LNCAP (cell line): Measurements from ENCODE around the gene TSSK3.

Experiments used
- CTCF ChIP-seq: fragments of 450-650 bp; IDR thresholded peaks from 2 replicates; pipeline ENCODE4 v1.5.1; 2017; ENCODE audit warnings: mild to moderate bottlenecking

The TSSK3 gene

GRCh38 chr1:32362474-32363313, at the start of gene TSSK3, which contains the start of gene FAM229A:
Gene TSSK3, plus strand, starts transcription at chr1:32362539. Its CDS starts 163 bp downstream, at chr1:32362702.
Gene FAM229A, minus strand, starts transcription at chr1:32362485. Its CDS starts 394 bp downstream, at chr1:32362091.
- no peak for TF ChIP-seq CTCF

- no peak for TF ChIP-seq CTCF
Measured at GRCh38 chr1:32316903-32317277, 45.4 kb upstream of the TSSK3 start.

GRCh38 chr1:32318127-32318869, 44.0 kb upstream of the TSSK3 start:
- no peak for TF ChIP-seq CTCF

GRCh38 chr1:32321712-32322291, 40.5 kb upstream of the TSSK3 start:
- TF ChIP-seq CTCF = no peak

GRCh38 chr1:32327204-32327603, 35.1 kb upstream of the TSSK3 start:
- TF ChIP-seq CTCF = no peak

- no peak for TF ChIP-seq CTCF
Measured at GRCh38 chr1:32329931-32330466, 32.3 kb upstream of the TSSK3 start.

- no peak for TF ChIP-seq CTCF
Measured at GRCh38 chr1:32330558-32331151, 31.7 kb upstream of the TSSK3 start.
